Muscle layer of duodenum (tissue), 2 donors: ENCODE results near the gene TRIM50.
"Not testable (repeated sequence)": the region's sequence is repeated elsewhere in the genome, so short reads cannot be mapped to it uniquely, and the experiment has no call there.

Experiments used
- H3K27ac ChIP-seq: one replicate; pipeline ENCODE4 v1.7.0; 2013; ENCODE audit warnings: mild to moderate bottlenecking, low read length
- H3K27me3 ChIP-seq: one replicate; pipeline ENCODE4 v1.7.0; 2013; ENCODE audit warnings: low read depth, mild to moderate bottlenecking, control low read depth, low read length
- H3K36me3 ChIP-seq, 2 donors: one replicate each; pipeline ENCODE4 v1.7.0; 2013; ENCODE audit warnings: low read length in 2 of 2, control low read depth in 1 of 2, mild to moderate bottlenecking in 1 of 2; ENCODE audit not compliant: insufficient read depth in 2 of 2, control insufficient read depth in 1 of 2
- H3K4me1 ChIP-seq, 2 donors: one replicate each; pipeline ENCODE4 v1.7.0; 2013; ENCODE audit warnings: low read length in 2 of 2, mild to moderate bottlenecking in 2 of 2, control low read depth in 1 of 2, moderate library complexity in 1 of 2; ENCODE audit not compliant: insufficient read depth in 2 of 2, control insufficient read depth in 1 of 2
- H3K4me3 ChIP-seq, 2 donors: one replicate each; pipeline ENCODE4 v1.7.0; 2013; ENCODE audit warnings: low read length in 2 of 2, low read depth in 1 of 2, mild to moderate bottlenecking in 1 of 2
- H3K9me3 ChIP-seq, 2 donors: one replicate each; pipeline ENCODE4 v1.7.0; 2013; ENCODE audit warnings: low read length in 2 of 2, control low read depth in 1 of 2, mild to moderate bottlenecking in 1 of 2; ENCODE audit not compliant: control insufficient read depth in 1 of 2
- donor health status: healthy.

Gene TRIM50

DNA sequence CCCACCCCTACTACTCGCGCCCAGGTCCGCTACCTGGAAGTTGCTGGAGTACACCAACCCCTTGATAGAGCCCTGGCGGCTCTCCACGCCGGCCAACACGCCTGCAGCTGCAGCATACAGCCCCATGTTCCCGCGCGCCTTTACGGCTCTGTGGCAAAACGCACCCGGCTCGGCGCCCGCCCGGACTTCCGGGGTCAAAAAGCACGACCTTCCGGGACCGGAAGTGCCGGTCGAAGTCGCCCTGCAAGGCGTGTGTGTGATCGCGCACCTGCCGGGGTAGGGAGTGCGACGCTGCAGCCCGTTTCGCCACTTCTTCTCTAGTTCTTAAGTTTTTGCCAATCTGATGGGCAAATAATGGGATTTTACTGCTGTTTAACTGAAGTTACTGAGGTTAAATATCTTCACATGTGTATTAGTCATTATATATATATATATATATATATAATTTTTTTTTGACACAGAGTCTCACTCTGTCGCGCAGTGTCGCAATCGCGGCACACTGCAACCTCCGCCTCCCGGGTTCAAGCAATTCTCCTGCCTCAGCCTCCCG lies 19.1 kb downstream of the TRIM50 start, which contains the start of gene NSUN5:
NSUN5 (minus strand) TSS at position 162 of the 550 bp plus-strand sequence; CDS start at position 126, 36 bp downstream.
- H3K27ac ChIP-seq: peak within 1 kb of the TSS; percentile 31
- H3K4me3 ChIP-seq: peak within 1 kb of the TSS; percentile 70 to 87
- H3K27me3 ChIP-seq: no peaks in the 10 kb centered on the region
- H3K4me1 ChIP-seq: peaks cover 0 to 3% of the 10 kb centered on the region in 2 donors
- H3K36me3 ChIP-seq: peaks cover 7 to 20% of the 10 kb centered on the region in 2 donors
- no peaks in the 10 kb centered on the region for H3K9me3 ChIP-seq

DNA sequence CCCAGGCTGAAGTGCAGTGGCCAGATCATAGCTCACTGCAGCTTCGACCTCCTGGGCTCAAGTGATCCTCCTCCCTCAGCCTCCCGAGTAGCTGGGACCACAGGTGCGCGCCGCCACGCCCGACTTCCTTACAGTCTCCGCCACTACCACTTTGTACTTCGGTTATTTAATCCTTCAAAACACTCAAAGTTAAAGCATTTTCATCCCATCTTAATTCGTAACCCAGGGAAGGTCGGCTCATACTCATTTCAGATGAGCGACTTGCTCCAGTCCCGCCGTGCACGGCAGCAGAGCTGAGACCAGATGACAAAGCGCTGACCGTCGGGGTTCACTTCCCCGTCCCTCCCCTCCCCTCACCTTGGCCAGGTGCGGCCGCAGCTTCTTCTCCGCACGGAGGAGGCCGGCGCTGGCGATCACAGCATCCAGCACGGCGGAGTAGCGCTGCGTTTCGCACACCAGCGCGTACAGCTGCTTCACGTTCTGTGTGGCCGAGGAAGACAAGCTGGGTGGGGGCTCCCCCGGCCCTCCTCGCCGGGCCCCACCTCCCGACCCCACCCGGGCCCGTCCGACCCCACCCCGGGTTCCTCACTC lies 19.7 kb downstream of the TRIM50 start:
- Histone ChIP-seq H3K27me3 (no peaks in the 10 kb centered on the region), H3K27ac (peak overlapping the region; percentile 31), H3K9me3 (no peaks in the 10 kb centered on the region), H3K4me3 (peak overlapping the region; percentile 70 to 87), H3K36me3 (peaks cover 7 to 26% of the 10 kb centered on the region in 2 donors), H3K4me1 (peaks cover 0 to 3% of the 10 kb centered on the region in 2 donors)

DNA sequence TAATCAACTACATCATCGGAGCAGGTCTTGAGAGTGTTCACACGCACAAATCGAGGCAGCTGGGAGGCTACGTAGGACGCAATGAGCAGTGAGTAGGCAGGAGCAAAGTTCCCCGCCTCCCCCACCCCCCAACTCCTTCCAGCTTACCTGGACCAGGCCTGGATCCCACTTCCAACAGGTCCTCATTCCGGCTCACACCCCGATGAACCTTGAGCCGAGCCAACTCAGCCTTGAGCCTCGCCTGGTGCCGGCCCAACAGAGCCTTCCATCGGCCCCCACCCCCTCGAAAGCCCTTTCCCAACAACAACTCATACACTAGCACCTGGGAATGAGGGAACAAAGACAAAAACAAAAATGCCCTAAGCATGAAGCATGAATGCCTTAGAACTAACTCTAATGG lies 20.4 kb downstream of the TRIM50 start:
- Histone ChIP-seq H3K4me3 (peak overlapping the region; percentile 70 to 87), H3K4me1 (peaks cover 0 to 3% of the 10 kb centered on the region in 2 donors), H3K36me3 (peaks cover 7 to 31% of the 10 kb centered on the region in 2 donors), H3K27me3 (no peaks in the 10 kb centered on the region), H3K27ac (peak overlapping the region; percentile 31), H3K9me3 (no peaks in the 10 kb centered on the region)

GRCh38 chr7:73304612-73305387 lies 23.1 kb downstream of the TRIM50 start:
- H3K4me3 ChIP-seq, H3K9me3 ChIP-seq, H3K27ac ChIP-seq, H3K4me1 ChIP-seq, H3K27me3 ChIP-seq: not testable (repeated sequence)
- H3K36me3 ChIP-seq: peaks cover 7 to 31% of the 10 kb centered on the region in 2 donors

- H3K27me3 ChIP-seq: no peaks in the 10 kb centered on the region
- H3K4me3 ChIP-seq: no peak overlapping the region
- peaks cover 0 to 3% of the 10 kb centered on the region in 2 donors for H3K4me1 ChIP-seq
- peaks cover 7 to 31% of the 10 kb centered on the region in 2 donors for H3K36me3 ChIP-seq
- no peaks in the 10 kb centered on the region for H3K9me3 ChIP-seq
- no peak overlapping the region for H3K27ac ChIP-seq
Observed at GRCh38 chr7:73304071-73304470, 23.8 kb downstream of the TRIM50 start.

GRCh38 chr7:73303546-73303945 lies 24.3 kb downstream of the TRIM50 start:
- Histone ChIP-seq H3K36me3 (peaks cover 7 to 31% of the 10 kb centered on the region in 2 donors), H3K27ac (no peak overlapping the region), H3K4me1 (peaks cover 0 to 3% of the 10 kb centered on the region in 2 donors), H3K27me3 (no peaks in the 10 kb centered on the region), H3K4me3 (no peak overlapping the region), H3K9me3 (no peaks in the 10 kb centered on the region)

DNA sequence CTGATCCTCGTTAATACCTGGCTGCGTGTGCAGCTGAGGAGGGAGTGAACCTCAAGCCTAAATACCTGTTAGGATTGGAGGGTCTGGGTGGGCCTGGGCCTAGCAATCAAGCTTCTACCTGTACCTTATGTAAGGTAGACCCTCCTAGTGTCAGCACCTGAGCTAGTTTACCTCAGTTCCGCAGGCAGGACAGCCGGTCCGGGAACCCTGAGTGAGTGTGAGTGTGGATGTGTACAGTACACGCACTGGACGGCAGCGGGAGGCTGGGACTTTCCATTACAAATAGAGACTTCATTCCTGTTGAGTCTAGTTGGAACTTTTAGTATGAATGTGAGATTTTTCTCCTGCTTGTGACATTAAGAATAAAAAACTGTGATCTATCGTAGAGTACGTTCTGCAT lies 25.0 kb downstream of the TRIM50 start:
- H3K27me3 ChIP-seq, H3K9me3 ChIP-seq, H3K4me3 ChIP-seq, H3K27ac ChIP-seq, H3K4me1 ChIP-seq: not testable (repeated sequence)
- H3K36me3 ChIP-seq: peaks cover 7 to 31% of the 10 kb centered on the region in 2 donors

DNA sequence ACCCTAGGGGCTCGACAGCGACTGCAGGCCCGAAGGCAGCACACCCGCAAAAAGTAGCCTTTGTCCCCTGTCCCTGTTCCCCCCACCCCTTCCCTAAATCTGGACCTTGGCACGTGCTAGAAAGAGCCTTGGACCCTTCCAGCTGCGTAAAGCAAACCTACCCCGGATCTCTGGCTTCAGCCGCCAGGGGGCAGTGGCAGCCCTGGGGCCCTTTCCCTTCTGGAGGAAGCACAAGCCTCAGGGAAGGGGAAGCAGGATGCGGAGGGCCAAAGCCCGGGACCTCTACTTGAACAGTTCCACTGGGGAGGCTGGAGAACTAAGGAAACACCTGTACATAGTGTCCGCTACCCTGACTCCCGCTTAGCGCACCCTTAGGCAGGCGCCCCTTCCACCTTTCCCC lies 26.8 kb downstream of the TRIM50 start:
- not testable (repeated sequence) for H3K9me3 ChIP-seq, H3K4me3 ChIP-seq, H3K27ac ChIP-seq, H3K4me1 ChIP-seq, H3K27me3 ChIP-seq
- H3K36me3 ChIP-seq: peaks cover 4 to 28% of the 10 kb centered on the region in 2 donors

- H3K4me3 ChIP-seq, H3K27me3 ChIP-seq, H3K4me1 ChIP-seq, H3K27ac ChIP-seq, H3K9me3 ChIP-seq: not testable (repeated sequence)
- peaks cover 0 to 20% of the 10 kb centered on the region in 2 donors for H3K36me3 ChIP-seq
Observed at GRCh38 chr7:73299812-73300211, 28.1 kb downstream of the TRIM50 start.

DNA sequence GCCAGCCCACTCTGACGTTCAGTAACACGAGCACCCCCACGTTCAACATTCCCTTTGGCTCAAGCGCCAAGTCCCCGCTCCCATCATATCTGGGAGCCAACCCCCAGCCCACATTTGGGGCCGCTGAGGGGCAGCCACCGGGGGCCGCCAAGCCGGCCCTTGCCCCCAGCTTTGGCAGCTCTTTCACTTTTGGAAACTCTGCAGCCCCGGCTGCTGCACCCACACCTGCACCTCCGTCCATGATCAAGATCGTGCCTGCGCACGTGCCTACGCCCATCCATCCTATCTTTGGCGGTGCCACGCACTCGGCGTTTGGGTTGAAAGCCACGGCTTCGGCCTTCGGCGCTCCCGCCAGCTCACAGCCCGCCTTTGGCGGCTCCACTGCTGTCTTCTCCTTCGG lies 30.2 kb downstream of the TRIM50 start:
- H3K27ac ChIP-seq, H3K36me3 ChIP-seq, H3K4me1 ChIP-seq, H3K27me3 ChIP-seq, H3K4me3 ChIP-seq, H3K9me3 ChIP-seq: not testable (repeated sequence)

GRCh38 chr7:73297235-73297634 lies 30.6 kb downstream of the TRIM50 start:
- not testable (repeated sequence) for H3K27ac ChIP-seq, H3K36me3 ChIP-seq, H3K9me3 ChIP-seq, H3K4me1 ChIP-seq, H3K4me3 ChIP-seq, H3K27me3 ChIP-seq
